ENCODE measurements around the gene THSD4.

DNA sequence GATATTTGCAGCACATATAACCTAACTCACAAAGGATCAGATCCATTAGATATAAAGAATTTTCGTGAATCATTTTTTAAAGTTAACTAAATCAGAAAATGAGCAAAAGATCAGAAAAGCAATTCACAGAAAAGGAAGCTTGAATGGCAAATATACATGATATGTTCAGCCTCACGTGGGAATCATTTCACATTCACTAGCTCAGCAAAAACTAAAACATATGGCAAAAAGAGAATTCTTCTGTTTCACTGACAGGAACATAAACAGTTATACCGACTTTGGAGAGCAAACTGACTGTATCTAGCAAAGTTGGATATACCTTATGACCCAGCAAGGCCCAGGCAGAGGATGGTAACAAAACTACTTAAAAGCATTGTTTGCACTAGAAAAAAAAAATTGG lies 661.0 kb downstream of the THSD4 start:
- TF ChIP-seq, protein P1, sequence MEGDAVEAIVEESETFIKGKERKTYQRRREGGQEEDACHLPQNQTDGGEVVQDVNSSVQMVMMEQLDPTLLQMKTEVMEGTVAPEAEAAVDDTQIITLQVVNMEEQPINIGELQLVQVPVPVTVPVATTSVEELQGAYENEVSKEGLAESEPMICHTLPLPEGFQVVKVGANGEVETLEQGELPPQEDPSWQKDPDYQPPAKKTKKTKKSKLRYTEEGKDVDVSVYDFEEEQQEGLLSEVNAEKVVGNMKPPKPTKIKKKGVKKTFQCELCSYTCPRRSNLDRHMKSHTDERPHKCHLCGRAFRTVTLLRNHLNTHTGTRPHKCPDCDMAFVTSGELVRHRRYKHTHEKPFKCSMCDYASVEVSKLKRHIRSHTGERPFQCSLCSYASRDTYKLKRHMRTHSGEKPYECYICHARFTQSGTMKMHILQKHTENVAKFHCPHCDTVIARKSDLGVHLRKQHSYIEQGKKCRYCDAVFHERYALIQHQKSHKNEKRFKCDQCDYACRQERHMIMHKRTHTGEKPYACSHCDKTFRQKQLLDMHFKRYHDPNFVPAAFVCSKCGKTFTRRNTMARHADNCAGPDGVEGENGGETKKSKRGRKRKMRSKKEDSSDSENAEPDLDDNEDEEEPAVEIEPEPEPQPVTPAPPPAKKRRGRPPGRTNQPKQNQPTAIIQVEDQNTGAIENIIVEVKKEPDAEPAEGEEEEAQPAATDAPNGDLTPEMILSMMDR (IDR thresholded peaks at IDR 0.05) = no peak
- no peak for TF ChIP-seq POLR2A (IDR thresholded peaks at IDR 0.05)

All from thyroid gland (tissue), 4 donors.